Measurements from ENCODE around the gene GMDS. TPM values are rescaled to one million over a fixed set of nuclear protein-coding genes. Genes with fewer than 3 reads are reported as not detected.

Gene GMDS
- total RNA-seq, 1 donor from 2014 or later: 30.2 TPM

DNA sequence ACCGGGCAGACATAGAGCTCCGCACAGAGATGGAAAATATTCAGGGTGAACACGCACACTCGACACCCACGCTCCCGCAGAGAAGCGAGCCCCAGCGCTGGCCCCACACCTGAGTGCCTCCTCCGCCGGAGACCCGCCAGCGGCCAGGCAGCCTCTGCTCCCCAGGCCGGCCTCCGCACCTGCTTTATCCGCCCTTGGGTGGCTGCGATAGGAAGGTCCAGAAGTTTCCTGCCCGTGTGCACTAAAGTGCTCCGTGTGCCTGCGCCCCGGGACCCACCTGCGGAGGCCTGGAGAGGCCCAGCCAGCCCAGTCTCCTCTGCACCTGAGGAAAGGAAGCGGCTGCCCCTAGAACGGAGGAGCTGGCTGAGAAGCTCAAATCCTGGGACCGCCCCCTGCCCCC is 646.5 kb downstream of the GMDS start:
- no peaks in the 10 kb centered on the region for H3K9me3 ChIP-seq
- no peaks in the 10 kb centered on the region for H3K27me3 ChIP-seq
- no peaks in the 10 kb centered on the region for H3K36me3 ChIP-seq
- H3K4me1 ChIP-seq: peaks cover 4% of the 10 kb centered on the region
- no peak overlapping the region for H3K4me3 ChIP-seq
- no peak overlapping the region for H3K27ac ChIP-seq
- no peak for DNase-seq (ENCODE audit: extremely low spot score in 2 of 2)
- no peak for TF ChIP-seq POLR2A (IDR thresholded peaks at IDR 0.05)
- no peak for TF ChIP-seq CTCF (IDR thresholded peaks at IDR 0.05)
- no peak for TF ChIP-seq POLR2AphosphoS5 (IDR thresholded peaks at IDR 0.05; ENCODE audit: insufficient read depth in 1 of 2, low read depth in 1 of 2)
- intact Hi-C loops (cut with DNase I): loop anchor here (5.0 kb wide), 2 partner anchors 753 to 1038 kb away; no protein-coding TSS in a partner anchor

DNA sequence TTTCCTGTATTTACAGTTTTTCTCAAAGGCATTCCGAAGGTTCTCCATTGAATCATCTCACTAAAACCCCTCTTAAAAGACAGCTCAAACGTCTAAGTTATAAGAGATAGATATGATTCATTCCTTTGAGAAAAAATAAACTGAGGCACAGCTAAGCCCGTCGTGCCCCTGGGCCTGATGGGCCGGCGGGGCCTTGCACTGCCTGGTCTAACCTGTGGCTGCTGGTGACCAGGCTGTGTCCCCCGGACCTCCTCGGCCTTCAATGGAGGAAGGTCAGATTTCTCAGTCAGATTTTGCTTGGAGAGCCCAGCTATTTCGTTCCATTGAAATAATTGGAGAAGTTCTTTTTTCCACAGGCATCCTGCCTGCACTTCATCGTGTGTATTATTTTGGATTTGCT is 647.0 kb downstream of the GMDS start:
- H3K4me1 ChIP-seq: no peaks in the 10 kb centered on the region
- H3K36me3 ChIP-seq: no peaks in the 10 kb centered on the region
- no peak for DNase-seq (ENCODE audit: extremely low spot score in 2 of 2)
- no peaks in the 10 kb centered on the region for H3K9me3 ChIP-seq
- no peaks in the 10 kb centered on the region for H3K27me3 ChIP-seq
- H3K4me3 ChIP-seq: no peak overlapping the region
- no peak overlapping the region for H3K27ac ChIP-seq
- no peak for TF ChIP-seq POLR2AphosphoS5 (IDR thresholded peaks at IDR 0.05; ENCODE audit: insufficient read depth in 1 of 2, low read depth in 1 of 2)
- TF ChIP-seq POLR2A (IDR thresholded peaks at IDR 0.05): no peak
- TF ChIP-seq CTCF (IDR thresholded peaks at IDR 0.05): no peak
- intact Hi-C loops (cut with DNase I): loop anchor here (5.0 kb wide), 2 partner anchors 754 to 1039 kb away; no protein-coding TSS in a partner anchor

DNA sequence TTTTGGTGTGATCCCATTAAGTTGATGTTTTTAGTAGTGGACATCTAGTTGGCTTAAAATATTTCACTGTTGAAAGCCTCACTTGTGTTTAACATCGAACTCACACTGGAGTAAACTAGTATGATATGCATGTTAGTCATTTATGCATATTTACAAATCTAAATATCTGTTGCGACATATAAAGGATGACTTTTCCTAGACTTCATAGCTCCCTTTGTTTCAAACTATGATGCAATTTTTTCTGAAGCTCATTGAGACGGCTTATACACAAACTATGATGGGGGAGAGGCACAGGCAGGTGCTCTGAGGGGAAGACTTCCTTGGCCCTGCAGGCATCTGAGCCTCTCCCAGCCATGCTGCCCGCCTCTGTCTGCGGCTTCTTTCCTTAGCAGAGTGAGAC is 647.5 kb downstream of the GMDS start:
- H3K9me3 ChIP-seq: no peaks in the 10 kb centered on the region
- no peak overlapping the region for H3K4me3 ChIP-seq
- H3K36me3 ChIP-seq: no peaks in the 10 kb centered on the region
- H3K4me1 ChIP-seq: no peaks in the 10 kb centered on the region
- no peak for TF ChIP-seq POLR2AphosphoS5 (IDR thresholded peaks at IDR 0.05; ENCODE audit: insufficient read depth in 1 of 2, low read depth in 1 of 2)
- TF ChIP-seq CTCF (IDR thresholded peaks at IDR 0.05): no peak
- no peak for TF ChIP-seq POLR2A (IDR thresholded peaks at IDR 0.05)
- no peaks in the 10 kb centered on the region for H3K27me3 ChIP-seq
- intact Hi-C loops (cut with DNase I): loop anchor here (5.0 kb wide), 2 partner anchors 754 to 1039 kb away; no protein-coding TSS in a partner anchor
- no peak for DNase-seq (ENCODE audit: extremely low spot score in 2 of 2)
- H3K27ac ChIP-seq: no peak overlapping the region

- TF ChIP-seq POLR2A (IDR thresholded peaks at IDR 0.05) (no peak), POLR2AphosphoS5 (IDR thresholded peaks at IDR 0.05; ENCODE audit: insufficient read depth in 1 of 2, low read depth in 1 of 2) (no peak), CTCF (IDR thresholded peaks at IDR 0.05) (no peak)
- H3K27me3 ChIP-seq: no peaks in the 10 kb centered on the region
- H3K36me3 ChIP-seq: no peaks in the 10 kb centered on the region
- no peak overlapping the region for H3K27ac ChIP-seq
- no peak for DNase-seq (ENCODE audit: extremely low spot score in 2 of 2)
- no peak overlapping the region for H3K4me3 ChIP-seq
- H3K4me1 ChIP-seq: no peaks in the 10 kb centered on the region
- H3K9me3 ChIP-seq: no peaks in the 10 kb centered on the region
- intact Hi-C loops (cut with DNase I): loop anchor here (5.0 kb wide), 2 partner anchors 755 to 1040 kb away; no protein-coding TSS in a partner anchor
These were observed 648.2 kb downstream of the GMDS start for GRCh38 chr6:1597121-1597744.

Measured in vagina (tissue), 2 donors.